GM21786 (cell line): ENCODE measurements around the gene EIF3I.
"Not testable (repeated sequence)": the region's sequence is repeated elsewhere in the genome, so short reads cannot be mapped to it uniquely, and the experiment has no call there.

Experiments
- ATAC-seq: cut with Tn5 transposase; IDR thresholded peaks from one replicate; pipeline ENCODE4 v1.9.1; 2021; ENCODE audit not compliant: unreplicated experiment

Gene EIF3I

GRCh38 chr1:32231843-32232432 lies 9.7 kb downstream of the EIF3I start:
- ATAC-seq: no peak

- no peak for ATAC-seq
Measured at GRCh38 chr1:32232558-32233304, 10.5 kb downstream of the EIF3I start.

- no peak for ATAC-seq
Measured at GRCh38 chr1:32234792-32235191, 12.6 kb downstream of the EIF3I start.

- no peak for ATAC-seq
Measured at GRCh38 chr1:32239337-32239736, 17.1 kb downstream of the EIF3I start.

- ATAC-seq: no peak
Measured at GRCh38 chr1:32239790-32240139, 17.6 kb downstream of the EIF3I start.

DNA sequence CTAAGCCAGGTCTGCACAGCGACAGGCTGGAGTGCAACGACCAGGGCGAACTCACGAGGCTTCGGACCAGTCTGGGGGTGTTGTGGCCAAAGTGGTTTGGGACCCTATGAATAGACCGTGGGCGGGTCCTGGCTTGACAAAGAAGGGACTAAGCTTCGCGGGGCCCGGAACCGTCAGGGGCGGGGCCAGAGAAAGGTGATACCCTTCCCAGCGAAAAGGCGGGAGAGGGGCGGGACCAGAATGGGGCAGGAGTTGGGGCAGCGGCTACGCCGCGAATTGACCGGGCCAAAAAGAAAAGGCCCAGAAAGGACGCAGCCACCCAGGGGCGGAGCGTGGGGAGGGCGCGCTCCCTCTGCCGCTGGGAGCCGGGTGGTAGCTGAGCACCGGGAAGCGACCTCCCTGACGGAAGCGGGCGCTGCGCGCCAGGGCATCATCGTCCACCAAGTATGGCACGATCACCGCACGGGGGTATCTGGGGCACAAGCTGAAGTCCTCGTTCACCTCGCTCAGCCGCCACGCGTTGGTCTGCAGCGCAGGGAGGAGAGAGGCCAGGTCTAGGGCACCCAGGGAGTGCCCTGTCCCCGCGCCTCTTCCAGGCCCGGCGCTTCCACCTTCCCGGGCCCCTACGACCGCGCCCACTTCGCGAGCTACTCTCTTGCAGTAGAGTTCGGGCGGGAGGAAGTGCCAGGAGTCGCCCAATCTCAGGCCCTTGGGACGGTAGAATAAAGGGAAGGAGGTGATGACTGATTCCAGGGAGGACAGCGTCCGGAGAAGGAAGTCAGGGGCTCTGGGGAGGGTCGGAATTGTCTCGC lies 18.1 kb downstream of the EIF3I start:
- ATAC-seq: no peak

- no peak for ATAC-seq
Measured at GRCh38 chr1:32241001-32241763, 19.0 kb downstream of the EIF3I start.

DNA sequence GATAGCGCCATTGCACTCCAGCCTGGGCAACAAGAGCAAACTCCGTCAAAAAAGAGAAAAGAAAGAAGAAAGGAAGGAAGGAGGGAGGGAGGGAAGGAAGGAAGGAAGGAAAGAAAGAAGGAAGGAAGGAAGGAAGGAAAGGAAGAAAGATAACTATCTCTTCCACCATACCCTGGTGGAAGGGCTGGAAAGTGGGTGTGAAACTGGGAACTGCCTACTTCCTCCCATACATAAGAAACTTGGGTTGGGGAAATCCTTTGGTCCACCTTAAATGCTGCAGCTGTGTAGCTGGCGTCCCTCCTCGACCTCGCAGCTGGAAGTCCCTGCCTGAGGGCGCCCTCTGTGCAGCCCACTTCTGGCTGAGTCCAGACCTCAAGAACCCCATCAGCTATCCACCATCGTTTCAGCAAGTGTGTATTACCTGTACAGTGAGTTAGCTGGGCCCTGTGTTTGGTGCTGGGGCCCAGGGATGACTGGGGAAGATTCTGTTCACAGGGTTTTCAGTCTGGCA lies 20.2 kb downstream of the EIF3I start:
- ATAC-seq: no peak

DNA sequence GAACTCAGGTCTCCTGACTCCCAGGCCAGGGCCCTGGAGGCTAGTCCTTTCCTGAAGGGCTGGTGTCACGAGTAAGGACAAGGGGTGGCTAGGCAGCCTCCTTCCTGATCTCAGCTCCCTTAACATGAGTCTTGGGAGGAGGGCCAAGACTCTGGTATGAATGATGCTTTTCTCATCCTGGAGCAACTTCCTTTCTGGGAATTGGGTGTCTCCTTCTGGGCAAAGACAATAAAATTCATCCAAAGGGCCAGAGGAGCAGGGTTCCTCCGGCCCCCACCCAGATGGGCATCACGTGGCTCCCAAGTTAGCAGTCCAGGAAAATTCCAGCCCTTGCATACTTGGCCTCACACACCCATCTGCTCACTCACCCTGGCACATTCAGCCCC lies 24.7 kb downstream of the EIF3I start, which contains the start of gene FAM167B:
Gene FAM167B (plus strand): TSS at position 335 of the 386 bp plus-strand sequence. CDS start 200 bp downstream, outside the sequence.
- no peak for ATAC-seq

DNA sequence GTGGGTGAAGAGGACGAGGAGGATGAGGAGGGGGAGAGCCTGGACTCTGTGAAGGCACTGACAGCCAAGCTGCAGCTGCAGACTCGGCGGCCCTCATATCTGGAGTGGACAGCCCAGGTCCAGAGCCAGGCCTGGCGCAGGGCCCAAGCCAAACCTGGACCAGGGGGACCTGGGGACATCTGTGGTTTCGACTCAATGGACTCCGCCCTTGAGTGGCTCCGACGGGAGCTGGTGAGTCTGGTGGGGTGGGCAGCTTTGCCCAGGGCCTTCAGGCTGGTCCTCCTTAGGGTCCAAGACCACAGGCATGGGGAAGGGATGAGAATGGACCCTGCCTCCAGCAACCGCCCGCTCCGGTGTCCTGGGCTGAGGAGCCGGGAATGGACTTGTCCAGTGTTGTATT lies 25.2 kb downstream of the EIF3I start:
- no peak for ATAC-seq

DNA sequence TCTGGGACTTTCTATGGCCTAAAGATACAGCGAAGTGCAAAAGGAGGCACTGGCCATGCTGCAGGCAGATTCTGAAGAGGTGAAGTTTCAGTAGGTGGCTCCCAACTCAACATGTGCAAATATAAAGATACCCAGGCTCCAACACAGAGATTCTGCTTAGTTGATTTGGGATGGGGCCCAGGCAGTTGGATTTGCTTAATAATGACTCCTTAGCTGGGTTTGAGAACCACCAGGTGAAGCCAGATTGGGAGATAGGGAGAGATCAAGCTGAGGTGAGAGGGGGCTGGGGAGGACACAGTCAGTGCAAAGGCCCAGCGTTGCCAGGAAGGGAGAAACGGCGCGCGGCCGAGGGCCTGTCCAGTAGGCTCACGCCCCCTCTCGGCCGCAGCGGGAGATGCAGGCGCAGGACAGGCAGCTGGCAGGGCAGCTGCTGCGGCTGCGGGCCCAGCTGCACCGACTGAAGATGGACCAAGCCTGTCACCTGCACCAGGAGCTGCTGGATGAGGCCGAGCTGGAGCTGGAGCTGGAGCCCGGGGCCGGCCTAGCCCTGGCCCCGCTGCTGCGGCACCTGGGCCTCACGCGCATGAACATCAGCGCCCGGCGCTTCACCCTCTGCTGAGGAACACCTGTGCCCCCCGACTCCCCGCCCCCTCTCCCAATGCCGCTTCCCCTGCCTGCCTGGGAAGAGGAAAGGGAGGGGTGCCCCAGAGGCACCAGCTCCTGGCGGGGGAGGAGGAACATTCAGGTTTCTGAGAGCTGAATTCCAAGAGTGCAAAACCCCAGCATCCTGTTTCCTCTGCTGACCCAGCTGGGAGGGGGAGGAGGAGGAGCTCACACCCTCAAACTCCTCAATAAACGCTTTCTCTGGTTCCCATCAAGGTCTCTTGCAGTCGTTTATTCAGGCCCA lies 26.0 kb downstream of the EIF3I start:
- ATAC-seq: no peak

DNA sequence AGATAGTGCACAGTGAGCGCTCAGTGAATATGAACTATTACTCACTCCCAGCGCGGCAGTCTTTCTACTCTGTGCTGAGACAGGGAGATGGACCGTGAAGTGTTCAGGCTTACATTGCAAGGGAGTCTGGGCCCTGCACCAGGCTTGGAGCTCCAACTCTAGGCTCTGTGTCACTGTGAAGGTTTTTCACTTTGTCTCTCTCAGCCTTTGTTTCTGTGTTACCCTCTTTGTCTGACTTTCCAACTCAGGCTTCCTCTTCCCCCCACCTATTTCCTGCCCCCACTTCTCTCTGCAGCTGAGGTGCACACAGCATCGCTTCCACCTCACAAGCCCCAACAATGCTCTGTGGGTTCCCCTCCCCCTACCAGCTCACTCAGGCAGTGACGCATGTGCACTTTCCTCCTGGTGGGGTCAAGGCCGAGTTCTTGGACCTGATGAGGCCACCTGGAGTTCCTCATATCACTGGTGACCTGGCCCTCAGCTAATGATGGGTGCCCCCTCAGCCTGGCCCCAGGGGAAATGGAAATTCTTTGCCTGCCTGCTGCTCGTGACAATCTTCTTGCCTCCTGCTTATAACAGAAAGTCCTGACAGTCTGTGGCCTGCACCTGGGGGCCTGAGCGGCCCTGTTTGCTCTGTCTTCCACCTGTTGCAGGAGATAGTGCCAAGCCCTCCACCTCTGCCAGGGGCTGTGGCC lies 27.8 kb downstream of the EIF3I start:
- ATAC-seq: peak; percentile 50

DNA sequence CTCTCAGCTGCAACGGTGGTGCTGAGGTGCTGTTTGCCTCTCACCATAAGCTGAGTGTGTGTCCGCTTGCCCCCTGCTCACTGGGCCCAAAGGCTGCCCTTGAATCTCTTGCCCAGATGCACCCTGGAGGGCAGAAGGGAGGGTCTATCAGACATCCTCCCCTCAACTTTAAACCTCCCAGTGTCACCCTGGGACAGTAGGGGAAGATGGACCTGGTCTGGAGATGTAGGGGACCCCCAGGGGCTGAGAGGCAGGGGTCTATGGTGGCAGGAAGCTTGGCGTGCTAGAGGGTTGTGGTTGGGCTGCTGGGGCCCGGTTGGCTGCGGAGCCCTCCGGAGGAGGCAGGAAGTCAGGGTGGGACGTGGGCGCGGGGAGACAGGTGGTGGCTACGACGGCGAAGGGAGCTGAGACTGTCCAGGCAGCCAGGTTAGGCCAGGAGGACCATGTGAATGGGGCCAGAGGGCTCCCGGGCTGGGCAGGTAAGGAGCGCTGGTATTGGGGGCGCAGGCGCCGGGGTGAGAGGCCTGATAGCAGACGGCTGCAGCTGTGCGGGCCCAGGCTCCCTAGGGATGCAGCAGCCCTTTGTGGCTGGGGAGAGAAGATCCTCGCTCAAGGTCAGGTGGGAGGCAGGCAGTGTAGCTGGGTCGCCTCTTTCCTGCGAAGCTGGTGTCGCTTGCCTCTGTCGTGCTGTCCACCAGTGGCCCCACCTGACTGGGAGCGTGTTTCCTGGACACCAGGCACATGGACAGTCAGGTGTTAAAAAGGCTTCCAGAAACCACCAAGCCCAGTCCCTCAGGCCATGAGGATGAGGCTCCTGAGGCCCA lies 28.9 kb downstream of the EIF3I start, which contains the start of gene LCK:
Gene LCK (plus strand): TSS at position 373 of the 824 bp plus-strand sequence. CDS start 23,065 bp downstream, outside the sequence.
- ATAC-seq: no peak

DNA sequence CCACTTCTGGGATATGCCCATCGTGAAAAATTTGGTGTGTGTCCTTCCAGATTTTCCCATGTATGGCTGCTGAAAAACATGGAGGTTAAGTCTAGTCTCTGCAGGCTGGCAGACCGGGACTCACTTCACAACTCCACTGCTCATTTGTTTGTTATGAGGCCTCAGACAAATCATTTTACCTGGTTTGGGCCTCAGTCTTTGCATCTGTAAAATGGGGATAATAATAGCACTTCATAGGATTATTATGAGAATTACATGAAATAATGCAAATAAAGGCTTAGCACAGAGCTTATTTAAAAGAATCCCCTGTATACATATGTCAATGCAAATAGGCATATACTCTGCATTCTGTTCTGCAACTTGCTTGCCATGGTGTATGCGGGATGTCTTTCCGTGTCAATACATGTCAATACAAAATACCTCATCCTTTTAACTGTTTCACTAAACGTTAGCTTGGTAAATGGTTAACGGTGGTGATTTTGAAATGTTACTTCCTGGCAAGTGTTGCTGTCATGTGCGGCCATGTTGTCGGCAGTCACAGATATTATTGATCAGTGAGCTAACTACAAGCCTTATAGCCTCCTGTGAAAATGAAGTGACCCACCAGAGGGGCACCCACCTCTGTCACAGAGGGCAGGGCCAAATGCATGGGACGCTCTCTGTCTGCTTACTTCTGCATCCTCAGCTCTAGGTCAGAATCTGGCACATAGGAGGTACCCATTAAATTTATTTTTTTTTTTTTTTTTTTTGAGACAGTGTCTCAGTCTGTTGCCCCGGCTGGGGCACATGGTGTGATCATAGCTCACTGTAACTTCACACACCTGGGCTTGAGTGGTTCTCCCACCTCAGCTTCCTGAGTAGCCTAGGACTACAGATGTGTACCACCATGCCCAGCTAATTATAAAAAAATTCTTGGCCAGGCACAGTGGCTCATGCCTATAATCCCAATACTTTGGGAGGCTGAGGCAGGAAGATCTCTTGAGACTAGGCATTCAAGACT lies 33.2 kb downstream of the EIF3I start:
- no peak for ATAC-seq

DNA sequence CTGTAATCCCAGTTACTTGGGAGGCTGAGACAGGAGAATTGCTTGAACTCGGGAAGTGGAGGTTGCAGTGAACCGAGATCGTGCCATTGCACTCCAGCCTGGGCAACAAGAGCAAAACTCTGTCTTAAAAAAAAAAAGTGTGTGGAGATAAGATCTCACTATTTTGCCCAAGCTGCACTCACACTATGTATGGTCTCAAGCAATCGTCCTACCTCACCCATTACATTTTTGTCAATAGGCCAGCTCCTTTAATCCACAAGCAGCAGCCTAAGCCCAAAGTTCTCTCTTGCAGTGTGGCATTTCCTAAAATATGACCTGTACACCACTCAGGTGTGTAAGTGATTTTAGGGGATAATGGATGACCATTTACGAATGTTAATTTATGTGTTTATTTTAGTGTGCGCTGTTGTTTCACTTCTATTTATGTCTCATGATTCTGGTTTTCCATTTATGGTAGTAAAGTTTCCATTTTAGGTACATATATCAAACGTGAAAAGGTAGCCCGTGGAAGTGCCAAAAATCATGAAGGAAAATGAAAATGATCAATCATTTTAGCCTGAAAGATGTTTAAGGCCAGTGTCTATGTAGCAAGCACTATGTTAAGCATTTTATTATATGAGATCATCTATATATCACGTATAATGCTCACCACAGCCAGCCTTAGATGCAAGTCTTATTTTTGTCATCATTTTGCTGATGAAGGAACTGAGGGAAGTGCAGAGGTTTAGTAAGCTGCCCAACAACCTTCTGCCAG lies 34.4 kb downstream of the EIF3I start:
- no peak for ATAC-seq

DNA sequence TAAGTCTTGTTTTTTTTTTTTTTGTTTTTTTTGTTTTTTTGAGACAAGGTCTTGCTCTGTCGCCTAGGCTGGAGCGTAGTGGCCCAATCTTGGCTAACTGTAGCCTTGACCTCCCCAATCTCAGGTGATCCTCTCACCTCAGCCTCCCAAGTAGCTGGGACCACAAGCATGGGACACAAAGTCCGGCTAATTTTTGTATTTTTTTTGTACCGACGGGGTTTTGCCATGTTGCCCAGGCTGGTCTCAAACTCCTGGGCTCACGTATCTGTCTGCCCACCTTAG lies 35.0 kb downstream of the EIF3I start:
- no peak for ATAC-seq

GRCh38 chr1:32263236-32263593 lies 41.0 kb downstream of the EIF3I start:
- ATAC-seq: not testable (repeated sequence)
